Upper lobe of left lung (tissue), 4 donors: ENCODE data around the gene BCKDK.

ENCODE experiments used
- CTCF ChIP-seq, 6 experiments: fragments of 450-650 bp in 4 of 6; fragments of 200-600 bp in 2 of 6; sonication (generic) in 2 of 6; IDR thresholded peaks; one replicate each; pipeline ENCODE4 v1.5.1; 2016 to 2019; ENCODE audit warnings: antibody characterized with exemption in 6 of 6
- EP300 ChIP-seq, 4 donors: sonication (generic); formaldehyde crosslinking; IDR thresholded peaks; one replicate each; pipeline ENCODE4 v1.5.1; 2017; ENCODE audit warnings: antibody characterized with exemption in 4 of 4, control low read depth in 2 of 4
- POLR2A ChIP-seq, 4 donors: fragments of 450-650 bp; IDR thresholded peaks; one replicate each; pipeline ENCODE4 v1.5.1; 2016 to 2017; ENCODE audit warnings: antibody characterized with exemption in 4 of 4, mild to moderate bottlenecking in 2 of 4
- POLR2AphosphoS5 ChIP-seq, 2 donors: sonication (generic); formaldehyde crosslinking; IDR thresholded peaks; one replicate each; pipeline ENCODE4 v1.5.1; 2017; ENCODE audit warnings: antibody characterized with exemption in 2 of 2

- TF ChIP-seq POLR2AphosphoS5 (IDR thresholded peaks at IDR 0.05) (no peak), EP300 (IDR thresholded peaks at IDR 0.05) (no peak), CTCF (IDR thresholded peaks at IDR 0.05) (no peak), POLR2A (IDR thresholded peaks at IDR 0.05) (no peak)
These were observed 31.9 kb upstream of the BCKDK start for GRCh38 chr16:31076319-31076718.
